Osteoblast (primary cell): ENCODE data around the gene PTPRN2. TPM values are rescaled to one million over a fixed set of nuclear protein-coding genes. Genes with fewer than 3 reads are reported as not detected.

Experiments
- DNase-seq: peaks from one replicate; pipeline ENCODE4 v3.0.0; 2011; ENCODE audit warnings: low spot score, mixed read lengths; ENCODE audit not compliant: insufficient read length; ENCODE audit errors: missing footprints
- H2AFZ ChIP-seq: 2 replicates; pipeline ENCODE4 v1.6.0; 2011; ENCODE audit warnings: mild to moderate bottlenecking, low read length
- H3K27ac ChIP-seq: 2 replicates; pipeline ENCODE4 v1.5.1; 2011; ENCODE audit warnings: mild to moderate bottlenecking, low read depth, low read length, moderate library complexity
- H3K27me3 ChIP-seq: 2 replicates; pipeline ENCODE4 v1.6.0; 2012; ENCODE audit warnings: mild to moderate bottlenecking, control low read depth, inconsistent platforms, low read length, moderate library complexity; ENCODE audit not compliant: insufficient read depth
- H3K36me3 ChIP-seq: 2 replicates; pipeline ENCODE4 v1.5.1; 2011; ENCODE audit warnings: mild to moderate bottlenecking, low read length, control low read depth, moderate library complexity; ENCODE audit not compliant: insufficient read depth
- H3K4me1 ChIP-seq: 2 replicates; pipeline ENCODE4 v1.5.1; 2011; ENCODE audit warnings: mild to moderate bottlenecking, low read length, control low read depth, moderate library complexity; ENCODE audit not compliant: insufficient read depth
- H3K4me2 ChIP-seq: 2 replicates; pipeline ENCODE4 v1.6.0; 2011; ENCODE audit warnings: mild to moderate bottlenecking, low read length; ENCODE audit not compliant: insufficient read depth
- H3K4me3 ChIP-seq: fragments of 200-600 bp; sonication (generic); 3 replicates; pipeline ENCODE4 v1.5.1; 2012; ENCODE audit warnings: mild to moderate bottlenecking, low read length, inconsistent platforms; ENCODE audit not compliant: insufficient read depth
- H3K79me2 ChIP-seq: 2 replicates; pipeline ENCODE4 v1.6.0; 2012; ENCODE audit warnings: mild to moderate bottlenecking, low read length, control low read depth, inconsistent platforms; ENCODE audit not compliant: insufficient read depth
- H3K9me3 ChIP-seq: 2 replicates; pipeline ENCODE4 v1.5.1; 2011; ENCODE audit warnings: low read depth, low read length, control low read depth
- H4K20me1 ChIP-seq: 2 replicates; pipeline ENCODE4 v1.6.0; 2012; ENCODE audit warnings: mild to moderate bottlenecking, low read length, control low read depth; ENCODE audit not compliant: insufficient read depth
- total RNA-seq: library from RNA; depleted of rRNA; stranded (reverse); fragments of >200 nt; gene quantifications from 2 replicates; pipeline ENCODE4 v1.2.3, GENCODE V29; 2012
- TF ChIP-seq, protein P1 (sequence below): IDR thresholded peaks from 2 replicates; pipeline ENCODE4 v1.5.1; 2011; ENCODE audit warnings: mild to moderate bottlenecking, low read depth, low read length, moderate library complexity; ENCODE audit errors: extremely low read depth

PTPRN2 gene
- total RNA-seq, 1 donor, result 0.36 TPM

GRCh38 chr7:157656195-157656769 lies 931.3 kb downstream of the PTPRN2 start:
- Histone ChIP-seq H3K4me2 (no peak overlapping the region), H3K36me3 (no peaks in the 10 kb centered on the region), H3K27me3 (no peaks in the 10 kb centered on the region), H3K9me3 (no peaks in the 10 kb centered on the region), H3K79me2 (no peaks in the 10 kb centered on the region), H2AFZ (no peak overlapping the region), H3K4me1 (no peaks in the 10 kb centered on the region), H4K20me1 (no peaks in the 10 kb centered on the region), H3K27ac (no peak overlapping the region), H3K4me3 (no peak overlapping the region)
- DNase-seq, result peak; percentile 84
- TF ChIP-seq, protein P1, sequence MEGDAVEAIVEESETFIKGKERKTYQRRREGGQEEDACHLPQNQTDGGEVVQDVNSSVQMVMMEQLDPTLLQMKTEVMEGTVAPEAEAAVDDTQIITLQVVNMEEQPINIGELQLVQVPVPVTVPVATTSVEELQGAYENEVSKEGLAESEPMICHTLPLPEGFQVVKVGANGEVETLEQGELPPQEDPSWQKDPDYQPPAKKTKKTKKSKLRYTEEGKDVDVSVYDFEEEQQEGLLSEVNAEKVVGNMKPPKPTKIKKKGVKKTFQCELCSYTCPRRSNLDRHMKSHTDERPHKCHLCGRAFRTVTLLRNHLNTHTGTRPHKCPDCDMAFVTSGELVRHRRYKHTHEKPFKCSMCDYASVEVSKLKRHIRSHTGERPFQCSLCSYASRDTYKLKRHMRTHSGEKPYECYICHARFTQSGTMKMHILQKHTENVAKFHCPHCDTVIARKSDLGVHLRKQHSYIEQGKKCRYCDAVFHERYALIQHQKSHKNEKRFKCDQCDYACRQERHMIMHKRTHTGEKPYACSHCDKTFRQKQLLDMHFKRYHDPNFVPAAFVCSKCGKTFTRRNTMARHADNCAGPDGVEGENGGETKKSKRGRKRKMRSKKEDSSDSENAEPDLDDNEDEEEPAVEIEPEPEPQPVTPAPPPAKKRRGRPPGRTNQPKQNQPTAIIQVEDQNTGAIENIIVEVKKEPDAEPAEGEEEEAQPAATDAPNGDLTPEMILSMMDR, result no peak

- H2AFZ ChIP-seq, result no peak overlapping the region
- no peak overlapping the region for H3K27ac ChIP-seq
- H3K4me1 ChIP-seq, result no peaks in the 10 kb centered on the region
- H3K4me3 ChIP-seq, result no peak overlapping the region
- peak; percentile 62 for DNase-seq
- TF ChIP-seq, protein P1, result no peak
- no peaks in the 10 kb centered on the region for H4K20me1 ChIP-seq
- H3K4me2 ChIP-seq, result no peak overlapping the region
- no peaks in the 10 kb centered on the region for H3K79me2 ChIP-seq
- no peaks in the 10 kb centered on the region for H3K9me3 ChIP-seq
- no peaks in the 10 kb centered on the region for H3K27me3 ChIP-seq
- no peaks in the 10 kb centered on the region for H3K36me3 ChIP-seq
These were observed 933.3 kb downstream of the PTPRN2 start for GRCh38 chr7:157654350-157654749.

DNA sequence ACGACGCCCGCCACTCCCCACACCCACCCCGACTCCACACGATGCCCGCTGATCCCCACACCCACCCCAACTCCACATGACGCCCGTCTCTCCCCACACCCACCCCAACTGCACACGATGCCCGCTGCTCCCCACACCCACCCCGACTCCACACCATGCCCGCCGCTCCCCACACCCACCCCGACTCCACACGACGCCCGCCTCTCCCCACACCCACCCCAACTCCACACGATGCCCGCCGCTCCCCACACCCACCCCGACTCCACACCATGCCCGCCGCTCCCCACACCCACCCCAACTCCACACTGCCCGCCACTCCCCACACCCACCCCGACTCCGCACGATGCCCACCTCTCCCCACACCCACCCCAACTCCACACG lies 933.8 kb downstream of the PTPRN2 start:
- DNase-seq, result peak; percentile 37
- Histone ChIP-seq H3K4me1 (no peaks in the 10 kb centered on the region), H3K36me3 (no peaks in the 10 kb centered on the region), H3K27ac (no peak overlapping the region), H3K9me3 (no peaks in the 10 kb centered on the region), H3K4me3 (no peak overlapping the region), H2AFZ (no peak overlapping the region), H3K27me3 (no peaks in the 10 kb centered on the region), H3K79me2 (no peaks in the 10 kb centered on the region), H4K20me1 (no peaks in the 10 kb centered on the region), H3K4me2 (no peak overlapping the region)
- TF ChIP-seq, protein P1, result no peak

DNA sequence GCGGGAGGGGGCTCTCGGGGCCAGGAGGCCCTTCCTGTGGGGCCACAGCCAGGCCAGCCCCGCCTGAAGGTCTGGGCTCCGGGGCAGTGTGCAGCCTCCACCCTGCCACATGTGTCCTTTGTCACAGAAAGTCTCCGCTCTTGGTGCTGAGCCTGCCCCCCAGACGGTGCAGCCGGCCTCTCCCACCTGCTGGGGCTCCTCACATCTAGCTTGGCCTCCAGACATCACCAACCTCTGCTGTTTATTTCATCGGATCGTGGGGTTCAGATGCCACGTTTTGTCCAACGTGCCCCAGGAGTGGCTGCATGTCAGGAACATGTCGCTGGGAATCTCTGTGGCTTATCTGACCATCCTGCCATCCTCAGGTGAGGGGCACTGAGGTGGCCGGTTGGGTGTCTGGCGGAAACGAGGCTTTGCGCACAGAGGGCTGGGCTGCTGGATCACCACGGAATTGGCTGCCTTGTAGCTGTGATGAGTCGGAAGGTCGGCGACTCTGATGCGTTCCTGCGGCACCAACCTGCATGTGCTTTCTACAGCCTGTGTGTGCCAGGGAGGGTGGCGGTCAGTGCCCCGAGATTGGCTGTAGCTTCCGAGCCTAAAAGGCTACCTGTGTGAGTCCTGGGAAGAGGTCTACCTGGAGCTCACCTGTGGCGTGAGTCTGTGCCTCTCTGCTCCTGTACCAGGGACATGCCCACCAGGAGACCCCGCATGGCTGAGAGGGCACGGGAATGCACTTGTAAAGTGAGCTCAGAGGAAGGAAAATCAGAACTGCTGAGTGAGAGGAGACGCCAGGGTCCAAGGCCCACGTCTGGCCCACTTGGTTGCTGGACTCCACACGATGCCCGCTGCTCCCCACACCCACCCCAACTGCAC lies 934.4 kb downstream of the PTPRN2 start:
- Histone ChIP-seq H4K20me1 (no peaks in the 10 kb centered on the region), H3K79me2 (no peaks in the 10 kb centered on the region), H3K27ac (no peak overlapping the region), H3K36me3 (no peaks in the 10 kb centered on the region), H3K27me3 (no peaks in the 10 kb centered on the region), H3K4me2 (no peak overlapping the region), H3K4me1 (no peaks in the 10 kb centered on the region), H3K9me3 (no peaks in the 10 kb centered on the region), H3K4me3 (no peak overlapping the region), H2AFZ (no peak overlapping the region)
- TF ChIP-seq, protein P1, result no peak
- peak; percentile 87 for DNase-seq
